Liver (tissue), 9 donors: ENCODE results near the gene ELP4. TPM values are rescaled to one million over a fixed set of nuclear protein-coding genes. Genes with fewer than 3 reads are reported as not detected.

ENCODE experiments used
- DNase-seq: peaks from one replicate; pipeline ENCODE4 v3.0.0-alpha.2; 2017; ENCODE audit warnings: low spot score
- H3K27ac ChIP-seq, 2 donors: one replicate each; pipeline ENCODE4 v1.7.0; 2013; ENCODE audit warnings: inconsistent platforms in 2 of 2, low read length in 2 of 2, control low read depth in 1 of 2, low read depth in 1 of 2, mild to moderate bottlenecking in 1 of 2
- H3K27me3 ChIP-seq, 4 donors: one replicate each; pipeline versions ENCODE4 v1.6.1 to v1.7.0; 2013; ENCODE audit warnings: low read length in 3 of 4, inconsistent platforms in 1 of 4, mild to moderate bottlenecking in 1 of 4, moderate library complexity in 1 of 4; ENCODE audit not compliant: control insufficient read depth in 4 of 4, insufficient read depth in 4 of 4
- H3K36me3 ChIP-seq, 4 donors: one replicate each; pipeline versions ENCODE4 v1.6.1 to v1.7.0; 2013; ENCODE audit warnings: low read length in 3 of 4, mild to moderate bottlenecking in 3 of 4, low read depth in 1 of 4, moderate library complexity in 1 of 4; ENCODE audit not compliant: control insufficient read depth in 4 of 4, insufficient read depth in 3 of 4
- H3K4me1 ChIP-seq, 4 donors: one replicate each; pipeline versions ENCODE4 v1.6.1 to v1.7.0; 2013; ENCODE audit warnings: low read length in 3 of 4, mild to moderate bottlenecking in 3 of 4, moderate library complexity in 1 of 4; ENCODE audit not compliant: control insufficient read depth in 4 of 4, insufficient read depth in 4 of 4
- H3K4me3 ChIP-seq, 3 donors: one replicate each; pipeline versions ENCODE4 v1.6.1 to v1.7.0; 2013; ENCODE audit warnings: low read length in 3 of 3, control low read depth in 1 of 3, low read depth in 1 of 3, mild to moderate bottlenecking in 1 of 3
- H3K9ac ChIP-seq, 2 donors: one replicate each; pipeline ENCODE4 v1.7.0; 2013; ENCODE audit warnings: low read length in 2 of 2, mild to moderate bottlenecking in 2 of 2, moderate library complexity in 2 of 2, control low read depth in 1 of 2, low read depth in 1 of 2
- H3K9me3 ChIP-seq, 4 donors: one replicate each; pipeline versions ENCODE4 v1.6.1 to v1.7.0; 2013; ENCODE audit warnings: low read length in 3 of 4; ENCODE audit not compliant: control insufficient read depth in 4 of 4
- EGR1 ChIP-seq, 2 donors: IDR thresholded peaks; 2 replicates each; pipeline ENCODE4 v1.6.1; 2016 to 2018; ENCODE audit warnings: antibody characterized with exemption in 2 of 2, low read depth in 2 of 2
- FOXA1 ChIP-seq: IDR thresholded peaks from 2 replicates; pipeline ENCODE4 v1.6.1; 2016; ENCODE audit warnings: antibody characterized with exemption
- FOXA2 ChIP-seq: IDR thresholded peaks from 2 replicates; pipeline ENCODE4 v1.6.1; 2016; ENCODE audit warnings: antibody characterized with exemption
- GABPA ChIP-seq, 2 donors: IDR thresholded peaks in 1 of 2; conservative IDR thresholded peaks in 1 of 2; 2 replicates each; pipeline ENCODE4 v1.6.1; 2016; ENCODE audit warnings: antibody characterized with exemption in 2 of 2, mild to moderate bottlenecking in 1 of 2, moderate library complexity in 1 of 2
- HNF4A ChIP-seq, 2 donors: conservative IDR thresholded peaks; 2 replicates each; pipeline ENCODE4 v1.6.1; 2016; ENCODE audit warnings: antibody characterized with exemption in 2 of 2, mild to moderate bottlenecking in 2 of 2
- HNF4G ChIP-seq: IDR thresholded peaks from 2 replicates; pipeline ENCODE4 v1.6.1; 2016; ENCODE audit warnings: antibody characterized with exemption
- JUND ChIP-seq, 2 donors: IDR thresholded peaks; 2 replicates each; pipeline ENCODE4 v1.6.1; 2016; ENCODE audit warnings: antibody characterized with exemption in 2 of 2
- NR2F2 ChIP-seq: IDR thresholded peaks from 2 replicates; pipeline ENCODE4 v1.6.1; 2016; ENCODE audit warnings: antibody characterized with exemption
- RAD21 ChIP-seq, 2 donors: IDR thresholded peaks; 2 replicates each; pipeline ENCODE4 v1.6.1; 2016; ENCODE audit warnings: antibody characterized with exemption in 2 of 2, mild to moderate bottlenecking in 2 of 2
- RXRA ChIP-seq, 2 donors: IDR thresholded peaks; 2 replicates each; pipeline ENCODE4 v1.6.1; 2017 to 2018; ENCODE audit warnings: antibody characterized with exemption in 2 of 2, mild to moderate bottlenecking in 1 of 2
- SP1 ChIP-seq: IDR thresholded peaks from 2 replicates; pipeline ENCODE4 v1.6.1; 2018; ENCODE audit warnings: antibody characterized with exemption, mild to moderate bottlenecking
- YY1 ChIP-seq: IDR thresholded peaks from 2 replicates; pipeline ENCODE4 v1.6.1; 2016; ENCODE audit warnings: antibody characterized with exemption, mild to moderate bottlenecking
- WGBS: extraction: QIAGEN DNeasy Blood & Tissue Kit; methylation state at CpG from one replicate; pipeline ENCODE4 v1.1.7; 2013; 5-methylcytosine and 5-hydroxymethylcytosine counted together
- polyA plus RNA-seq, 2 donors: library from polyadenylated mRNA; stranded (reverse) in 1 of 2; unstranded in 1 of 2; fragments of 200-250 nt in 1 of 2; fragments of >200 nt in 1 of 2; fragmentation: Nextera tagmentation in 1 of 2; extraction: Ambion mirVana in 1 of 2; gene quantifications; one replicate each; pipeline versions ENCODE4 v1.2.1 to v1.2.3, GENCODE V29; 2013 to 2015
- total RNA-seq, 2 donors: library from RNA; depleted of rRNA; stranded (reverse); fragments of >200 nt; gene quantifications; one replicate each; pipeline ENCODE4 v1.2.3, GENCODE V29; 2014
- TF ChIP-seq, protein P1 (sequence below): IDR thresholded peaks from 2 replicates; pipeline ENCODE4 v1.6.1; 2016; ENCODE audit warnings: antibody characterized with exemption
- TF ChIP-seq, protein P2 (sequence below): IDR thresholded peaks from 2 replicates; pipeline ENCODE4 v1.6.1; 2016; ENCODE audit warnings: antibody characterized with exemption
- TF ChIP-seq, protein P3 (sequence below): fragments of 150-350 bp; IDR thresholded peaks from 2 replicates; pipeline ENCODE4 v1.5.1; 2017; ENCODE audit warnings: improper control_type of control experiment, low read depth, low read length; ENCODE audit not compliant: missing input control
- TF ChIP-seq, protein P4 (sequence below): IDR thresholded peaks from 2 replicates; pipeline ENCODE4 v1.6.1; 2016; ENCODE audit warnings: antibody characterized with exemption, mild to moderate bottlenecking
- TF ChIP-seq, protein P5 (sequence below): IDR thresholded peaks from 2 replicates; pipeline ENCODE4 v1.6.1; 2016; ENCODE audit warnings: antibody characterized with exemption
- donor health status: healthy.
- donor health status: healthy.
- donor health status: healthy.
- donor health status: healthy.
- donor health status: healthy.

ELP4 gene
- total and polyA plus RNA-seq, 4 donors: 6.0 to 18.8 (median 12.5) TPM

DNA sequence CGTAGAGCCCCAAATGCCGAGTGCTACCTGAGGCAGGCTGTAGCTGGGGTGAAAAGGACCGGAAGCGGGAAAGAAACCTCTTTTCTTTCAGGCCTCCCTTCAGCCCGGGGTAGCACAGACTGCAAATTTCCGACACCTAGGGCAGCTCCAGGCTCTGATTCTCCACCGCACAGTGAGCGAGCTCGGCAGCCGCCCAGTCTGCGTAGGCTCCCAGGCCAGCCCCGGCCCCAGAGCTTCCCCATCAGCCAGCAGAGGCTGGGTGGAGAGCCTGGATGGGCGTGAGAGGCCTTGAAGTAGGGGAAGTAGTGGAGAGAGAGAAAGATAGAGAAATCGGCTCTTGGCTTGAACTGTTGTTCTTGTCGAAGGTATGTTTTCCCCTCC, 310.9 kb downstream of the ELP4 start:
- H3K4me3 ChIP-seq: no peak overlapping the region
- TF ChIP-seq FOXA2 (no peak), SP1 (no peak), HNF4A (conservative IDR thresholded peaks at IDR 0.05) (no peak), NR2F2 (no peak), EGR1 (IDR thresholded peaks at IDR 0.05; ENCODE audit: low read depth in 2 of 2) (no peak), YY1 (no peak), GABPA (IDR thresholded peaks at IDR 0.05 in 1 of 2, conservative IDR thresholded peaks at IDR 0.05 in 1 of 2) (no peak), HNF4G (no peak), RAD21 (IDR thresholded peaks at IDR 0.05) (no peak)
- TF ChIP-seq, protein P1, sequence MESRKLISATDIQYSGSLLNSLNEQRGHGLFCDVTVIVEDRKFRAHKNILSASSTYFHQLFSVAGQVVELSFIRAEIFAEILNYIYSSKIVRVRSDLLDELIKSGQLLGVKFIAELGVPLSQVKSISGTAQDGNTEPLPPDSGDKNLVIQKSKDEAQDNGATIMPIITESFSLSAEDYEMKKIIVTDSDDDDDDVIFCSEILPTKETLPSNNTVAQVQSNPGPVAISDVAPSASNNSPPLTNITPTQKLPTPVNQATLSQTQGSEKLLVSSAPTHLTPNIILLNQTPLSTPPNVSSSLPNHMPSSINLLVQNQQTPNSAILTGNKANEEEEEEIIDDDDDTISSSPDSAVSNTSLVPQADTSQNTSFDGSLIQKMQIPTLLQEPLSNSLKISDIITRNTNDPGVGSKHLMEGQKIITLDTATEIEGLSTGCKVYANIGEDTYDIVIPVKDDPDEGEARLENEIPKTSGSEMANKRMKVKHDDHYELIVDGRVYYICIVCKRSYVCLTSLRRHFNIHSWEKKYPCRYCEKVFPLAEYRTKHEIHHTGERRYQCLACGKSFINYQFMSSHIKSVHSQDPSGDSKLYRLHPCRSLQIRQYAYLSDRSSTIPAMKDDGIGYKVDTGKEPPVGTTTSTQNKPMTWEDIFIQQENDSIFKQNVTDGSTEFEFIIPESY: no peak
- TF ChIP-seq, protein P2, sequence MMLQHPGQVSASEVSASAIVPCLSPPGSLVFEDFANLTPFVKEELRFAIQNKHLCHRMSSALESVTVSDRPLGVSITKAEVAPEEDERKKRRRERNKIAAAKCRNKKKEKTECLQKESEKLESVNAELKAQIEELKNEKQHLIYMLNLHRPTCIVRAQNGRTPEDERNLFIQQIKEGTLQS: no peak
- TF ChIP-seq, protein P3, sequence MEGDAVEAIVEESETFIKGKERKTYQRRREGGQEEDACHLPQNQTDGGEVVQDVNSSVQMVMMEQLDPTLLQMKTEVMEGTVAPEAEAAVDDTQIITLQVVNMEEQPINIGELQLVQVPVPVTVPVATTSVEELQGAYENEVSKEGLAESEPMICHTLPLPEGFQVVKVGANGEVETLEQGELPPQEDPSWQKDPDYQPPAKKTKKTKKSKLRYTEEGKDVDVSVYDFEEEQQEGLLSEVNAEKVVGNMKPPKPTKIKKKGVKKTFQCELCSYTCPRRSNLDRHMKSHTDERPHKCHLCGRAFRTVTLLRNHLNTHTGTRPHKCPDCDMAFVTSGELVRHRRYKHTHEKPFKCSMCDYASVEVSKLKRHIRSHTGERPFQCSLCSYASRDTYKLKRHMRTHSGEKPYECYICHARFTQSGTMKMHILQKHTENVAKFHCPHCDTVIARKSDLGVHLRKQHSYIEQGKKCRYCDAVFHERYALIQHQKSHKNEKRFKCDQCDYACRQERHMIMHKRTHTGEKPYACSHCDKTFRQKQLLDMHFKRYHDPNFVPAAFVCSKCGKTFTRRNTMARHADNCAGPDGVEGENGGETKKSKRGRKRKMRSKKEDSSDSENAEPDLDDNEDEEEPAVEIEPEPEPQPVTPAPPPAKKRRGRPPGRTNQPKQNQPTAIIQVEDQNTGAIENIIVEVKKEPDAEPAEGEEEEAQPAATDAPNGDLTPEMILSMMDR: no peak
- TF ChIP-seq, protein P4, sequence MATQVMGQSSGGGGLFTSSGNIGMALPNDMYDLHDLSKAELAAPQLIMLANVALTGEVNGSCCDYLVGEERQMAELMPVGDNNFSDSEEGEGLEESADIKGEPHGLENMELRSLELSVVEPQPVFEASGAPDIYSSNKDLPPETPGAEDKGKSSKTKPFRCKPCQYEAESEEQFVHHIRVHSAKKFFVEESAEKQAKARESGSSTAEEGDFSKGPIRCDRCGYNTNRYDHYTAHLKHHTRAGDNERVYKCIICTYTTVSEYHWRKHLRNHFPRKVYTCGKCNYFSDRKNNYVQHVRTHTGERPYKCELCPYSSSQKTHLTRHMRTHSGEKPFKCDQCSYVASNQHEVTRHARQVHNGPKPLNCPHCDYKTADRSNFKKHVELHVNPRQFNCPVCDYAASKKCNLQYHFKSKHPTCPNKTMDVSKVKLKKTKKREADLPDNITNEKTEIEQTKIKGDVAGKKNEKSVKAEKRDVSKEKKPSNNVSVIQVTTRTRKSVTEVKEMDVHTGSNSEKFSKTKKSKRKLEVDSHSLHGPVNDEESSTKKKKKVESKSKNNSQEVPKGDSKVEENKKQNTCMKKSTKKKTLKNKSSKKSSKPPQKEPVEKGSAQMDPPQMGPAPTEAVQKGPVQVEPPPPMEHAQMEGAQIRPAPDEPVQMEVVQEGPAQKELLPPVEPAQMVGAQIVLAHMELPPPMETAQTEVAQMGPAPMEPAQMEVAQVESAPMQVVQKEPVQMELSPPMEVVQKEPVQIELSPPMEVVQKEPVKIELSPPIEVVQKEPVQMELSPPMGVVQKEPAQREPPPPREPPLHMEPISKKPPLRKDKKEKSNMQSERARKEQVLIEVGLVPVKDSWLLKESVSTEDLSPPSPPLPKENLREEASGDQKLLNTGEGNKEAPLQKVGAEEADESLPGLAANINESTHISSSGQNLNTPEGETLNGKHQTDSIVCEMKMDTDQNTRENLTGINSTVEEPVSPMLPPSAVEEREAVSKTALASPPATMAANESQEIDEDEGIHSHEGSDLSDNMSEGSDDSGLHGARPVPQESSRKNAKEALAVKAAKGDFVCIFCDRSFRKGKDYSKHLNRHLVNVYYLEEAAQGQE: no peak
- TF ChIP-seq, protein P5, sequence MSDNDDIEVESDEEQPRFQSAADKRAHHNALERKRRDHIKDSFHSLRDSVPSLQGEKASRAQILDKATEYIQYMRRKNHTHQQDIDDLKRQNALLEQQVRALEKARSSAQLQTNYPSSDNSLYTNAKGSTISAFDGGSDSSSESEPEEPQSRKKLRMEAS: no peak
- H3K9me3 ChIP-seq: peaks cover 0 to 5% (median 0%) of the 10 kb centered on the region in 4 donors
- peak; percentile 27 for DNase-seq
- H3K9ac ChIP-seq: no peak overlapping the region
- WGBS: 8% methylated on average over 15 of the region's 15 CpGs
- no peak overlapping the region for H3K27ac ChIP-seq
- H3K36me3 ChIP-seq: no peaks in the 10 kb centered on the region
- H3K27me3 ChIP-seq: peaks cover 7 to 41% (median 24%) of the 10 kb centered on the region in 4 donors
- peaks cover 17 to 30% (median 21%) of the 10 kb centered on the region in 4 donors for H3K4me1 ChIP-seq

DNA sequence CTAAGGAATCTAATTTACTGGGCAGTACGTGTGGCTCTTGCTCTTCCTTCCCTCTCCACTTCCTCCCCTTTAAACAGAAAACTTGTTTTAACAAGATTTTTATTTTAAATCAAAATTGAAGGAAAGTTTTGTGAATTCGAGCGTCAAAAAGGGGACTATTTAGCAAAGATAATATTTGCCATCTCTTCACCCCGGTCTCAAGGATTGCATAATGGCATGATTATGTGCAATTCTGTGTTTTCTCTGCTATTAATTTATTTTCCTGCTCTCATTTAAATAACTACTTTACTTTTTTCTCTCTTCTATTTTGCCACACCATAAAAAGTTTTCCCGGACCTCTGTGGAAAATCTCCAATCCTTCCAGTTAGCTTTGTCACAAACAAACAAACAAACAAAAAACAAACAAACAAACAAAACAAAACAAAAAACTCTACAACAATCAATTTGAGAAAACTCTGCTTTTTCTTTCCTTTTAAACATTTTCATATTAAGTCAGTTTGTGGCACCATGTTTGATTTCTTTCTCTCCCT, 311.7 kb downstream of the ELP4 start:
- no peaks in the 10 kb centered on the region for H3K36me3 ChIP-seq
- H3K27ac ChIP-seq: no peak overlapping the region
- H3K9me3 ChIP-seq: peaks cover 0 to 5% (median 0%) of the 10 kb centered on the region in 4 donors
- no peak for DNase-seq
- H3K27me3 ChIP-seq: peaks cover 2 to 44% (median 28%) of the 10 kb centered on the region in 4 donors
- H3K4me1 ChIP-seq: peaks cover 10 to 22% (median 15%) of the 10 kb centered on the region in 4 donors
- 12% methylated on average over 5 of the region's 5 CpGs for whole genome bisulfite sequencing
- H3K4me3 ChIP-seq: no peak overlapping the region
- no peak overlapping the region for H3K9ac ChIP-seq
- TF ChIP-seq, protein P1: no peak
- no peak for TF ChIP-seq JUND (IDR thresholded peaks at IDR 0.05)
- TF ChIP-seq, protein P4: no peak
- no peak for TF ChIP-seq YY1
- no peak for TF ChIP-seq NR2F2
- TF ChIP-seq, protein P2: no peak
- TF ChIP-seq RAD21 (IDR thresholded peaks at IDR 0.05): no peak
- TF ChIP-seq SP1: no peak
- TF ChIP-seq FOXA2: no peak
- no peak for TF ChIP-seq FOXA1
- TF ChIP-seq RXRA (IDR thresholded peaks at IDR 0.05): no peak
